NCI-H2227 (cell line): ENCODE results near the gene FGFR2.
"Not testable (repeated sequence)": the region's sequence is repeated elsewhere in the genome, so short reads cannot be mapped to it uniquely, and the experiment has no call there.

ENCODE experiments used
- DNase-seq: peaks from one replicate; lab custom pipeline; 2025; ENCODE audit not compliant: unreplicated experiment; lab: John Stamatoyannopoulos, UW

FGFR2 gene

DNA sequence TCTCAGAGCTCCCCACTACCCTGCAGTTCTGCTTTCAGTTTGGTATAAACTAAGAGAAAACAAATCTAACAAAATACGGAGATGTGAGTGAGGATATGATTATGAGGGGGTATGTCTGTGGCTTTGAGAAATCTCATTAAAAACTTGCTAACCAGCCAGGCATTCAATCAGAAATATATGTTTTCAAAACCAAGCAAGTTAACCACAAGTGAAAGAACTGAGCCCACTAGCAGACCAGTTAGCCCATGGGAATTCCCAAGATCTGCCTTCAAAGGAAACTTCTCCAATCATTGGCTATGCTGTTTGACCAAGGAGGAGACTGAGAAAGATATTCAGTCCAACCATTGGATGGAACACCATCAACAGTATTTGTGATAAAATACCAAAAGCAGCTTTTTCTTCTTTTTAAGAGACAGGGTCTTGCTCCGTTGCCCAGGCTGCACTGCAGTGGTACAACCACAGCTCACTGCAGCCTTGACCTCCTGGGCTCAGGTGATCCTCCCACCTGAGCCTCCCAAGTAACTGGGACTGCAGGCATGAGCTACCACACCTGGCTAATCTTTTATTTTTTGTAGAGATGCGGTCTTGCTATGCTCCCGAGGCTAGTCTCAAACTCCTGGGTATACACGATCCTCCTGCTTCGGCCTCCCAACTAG is 41.2 kb downstream of the FGFR2 start:
- no peak for DNase-seq

DNA sequence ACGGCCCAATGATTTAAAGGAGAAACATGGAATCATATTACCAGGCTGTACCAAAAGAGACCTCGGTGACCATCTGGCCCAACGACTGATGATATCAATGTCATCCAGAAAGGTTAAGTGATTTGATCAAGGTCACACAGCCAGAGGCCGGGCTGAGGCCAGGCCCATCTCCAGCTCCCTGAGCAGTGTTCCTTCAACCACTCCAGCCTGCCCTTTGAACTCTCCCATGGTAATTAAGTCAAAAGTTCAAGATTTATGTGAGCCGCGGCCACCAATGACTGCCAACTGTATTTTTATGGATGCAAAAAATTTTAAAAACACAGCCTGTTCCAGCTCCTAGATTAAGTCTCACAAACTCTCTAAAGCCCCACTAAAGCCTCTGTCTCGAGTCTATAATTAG is 41.8 kb downstream of the FGFR2 start:
- no peak for DNase-seq

DNA sequence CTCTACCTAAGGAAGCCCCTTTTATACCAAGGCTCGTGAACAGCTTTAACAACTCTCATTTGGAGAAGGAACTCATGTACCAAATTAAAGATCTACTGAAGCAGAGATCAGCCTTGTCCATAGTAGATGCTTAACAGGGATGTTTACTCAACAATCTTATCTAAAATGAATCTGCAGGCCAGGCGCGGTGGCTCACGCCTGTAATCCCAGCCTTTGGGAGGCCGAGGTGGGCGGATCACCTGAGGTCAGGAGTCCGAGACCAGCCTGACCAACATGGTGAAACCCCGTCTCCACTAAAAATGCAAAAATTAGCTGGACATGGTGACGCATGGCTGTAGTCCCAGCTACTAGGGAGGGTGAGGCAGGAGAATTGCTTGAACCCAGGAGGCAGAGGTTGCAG is 43.3 kb downstream of the FGFR2 start:
- not testable (repeated sequence) for DNase-seq

- DNase-seq = no peak
Measured at GRCh38 chr10:121553511-121554264, 44.6 kb downstream of the FGFR2 start.

DNA sequence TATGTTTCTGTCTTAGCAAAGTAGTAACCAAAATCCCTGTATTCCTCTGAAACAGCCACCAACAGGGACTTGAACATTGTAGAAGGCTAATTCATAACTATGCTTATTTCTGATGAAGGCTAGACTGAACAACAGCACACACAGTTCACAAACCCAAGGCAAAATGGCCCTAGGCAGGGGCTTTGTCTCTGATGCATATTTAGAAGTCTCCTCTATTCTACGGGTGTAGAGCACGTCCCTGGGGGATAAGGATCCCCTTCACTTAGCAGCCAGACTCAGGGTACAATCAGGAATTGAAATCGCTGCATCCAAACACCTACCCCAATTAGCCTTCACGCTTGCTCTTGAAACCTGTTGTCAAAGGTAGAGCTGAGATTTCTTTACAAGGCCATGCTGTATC is 45.5 kb downstream of the FGFR2 start:
- no peak for DNase-seq

DNA sequence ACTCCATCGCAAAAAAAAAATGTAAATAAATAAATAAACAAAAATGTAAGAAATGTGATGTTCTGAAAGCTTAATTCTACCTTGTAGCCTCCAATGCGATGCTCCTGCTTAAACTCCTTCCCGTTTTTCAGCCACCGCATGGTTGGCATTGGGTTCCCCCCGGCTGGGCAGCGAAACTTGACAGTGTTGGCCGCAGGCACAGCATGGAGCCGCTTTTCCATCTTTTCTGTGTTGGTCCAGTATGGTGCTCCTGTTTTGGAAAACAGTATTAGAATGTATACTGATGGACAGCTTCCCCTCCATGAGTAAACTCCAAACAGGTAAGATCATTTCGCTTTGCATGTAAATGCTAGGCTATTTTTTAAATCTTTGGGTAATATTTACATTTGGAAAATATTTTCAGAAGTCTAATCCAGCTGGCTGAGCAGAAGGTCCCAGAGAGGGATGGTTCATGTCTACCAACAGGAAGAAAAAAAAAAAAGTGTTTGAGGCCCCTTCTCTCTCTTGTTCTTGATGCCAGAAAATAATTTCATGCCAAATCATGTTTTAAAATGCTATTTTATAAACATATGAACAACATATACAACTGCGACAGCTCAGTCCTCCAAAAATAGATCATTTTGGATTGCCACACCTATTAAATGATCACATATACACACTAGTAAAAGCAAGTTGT is 46.9 kb downstream of the FGFR2 start:
- DNase-seq = no peak

DNA sequence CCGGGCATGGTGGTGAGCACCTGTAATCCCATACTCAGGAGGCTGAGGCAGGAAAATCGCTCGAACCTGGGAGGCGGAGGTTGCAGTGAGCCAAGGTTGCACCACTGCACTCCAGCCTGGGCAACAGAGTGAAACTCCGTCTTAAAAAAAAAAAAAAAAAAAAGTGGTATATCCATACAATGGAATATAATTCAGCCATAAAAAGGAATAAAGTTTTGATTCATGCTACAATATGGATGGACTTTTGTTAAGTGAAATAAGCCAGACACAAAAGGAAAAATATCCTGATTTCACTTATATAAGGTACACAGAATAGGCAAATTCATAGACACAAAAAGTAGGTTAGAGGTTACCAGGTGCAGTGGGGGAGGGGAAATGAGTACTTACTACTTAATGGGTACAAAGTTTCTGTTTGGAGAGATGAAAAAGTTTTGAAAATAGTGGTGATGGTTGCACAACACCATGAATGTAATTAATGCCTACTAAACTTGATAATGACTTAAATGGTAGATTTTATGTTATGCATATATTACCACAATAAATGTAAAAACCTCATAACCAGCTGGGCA is 53.9 kb downstream of the FGFR2 start:
- no peak for DNase-seq

- DNase-seq = no peak
Measured at GRCh38 chr10:121543545-121543944, 54.7 kb downstream of the FGFR2 start.

DNA sequence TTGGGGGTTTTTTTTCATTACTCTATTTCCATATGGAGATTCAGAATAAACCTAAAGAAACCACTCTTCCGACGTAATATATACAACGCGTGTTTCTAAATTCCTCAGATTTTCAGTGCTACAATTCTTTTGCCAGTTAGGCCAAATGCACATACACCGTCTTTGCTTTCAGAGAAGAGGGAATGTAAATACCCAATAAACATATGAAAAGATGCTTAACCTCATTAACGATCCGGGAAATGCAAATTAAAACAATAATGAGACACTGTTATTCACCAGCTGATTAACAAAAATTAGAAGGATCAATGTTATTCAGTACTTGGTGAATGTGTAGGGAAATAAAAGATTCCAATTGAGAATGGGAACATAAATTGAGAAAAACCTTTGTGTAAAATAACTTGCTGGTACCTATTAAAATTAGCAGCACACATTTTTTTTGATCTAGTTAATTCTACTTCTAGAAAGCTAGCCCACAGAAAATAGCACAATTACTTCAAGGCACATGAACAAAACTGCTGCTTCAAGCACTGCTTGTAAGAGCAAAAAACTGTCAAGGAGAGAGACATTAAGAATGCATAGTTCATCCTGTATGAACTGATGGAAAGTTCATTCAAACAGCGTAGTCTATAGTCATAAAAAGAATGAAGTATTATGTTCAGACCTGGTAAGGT is 56.7 kb downstream of the FGFR2 start:
- no peak for DNase-seq

DNA sequence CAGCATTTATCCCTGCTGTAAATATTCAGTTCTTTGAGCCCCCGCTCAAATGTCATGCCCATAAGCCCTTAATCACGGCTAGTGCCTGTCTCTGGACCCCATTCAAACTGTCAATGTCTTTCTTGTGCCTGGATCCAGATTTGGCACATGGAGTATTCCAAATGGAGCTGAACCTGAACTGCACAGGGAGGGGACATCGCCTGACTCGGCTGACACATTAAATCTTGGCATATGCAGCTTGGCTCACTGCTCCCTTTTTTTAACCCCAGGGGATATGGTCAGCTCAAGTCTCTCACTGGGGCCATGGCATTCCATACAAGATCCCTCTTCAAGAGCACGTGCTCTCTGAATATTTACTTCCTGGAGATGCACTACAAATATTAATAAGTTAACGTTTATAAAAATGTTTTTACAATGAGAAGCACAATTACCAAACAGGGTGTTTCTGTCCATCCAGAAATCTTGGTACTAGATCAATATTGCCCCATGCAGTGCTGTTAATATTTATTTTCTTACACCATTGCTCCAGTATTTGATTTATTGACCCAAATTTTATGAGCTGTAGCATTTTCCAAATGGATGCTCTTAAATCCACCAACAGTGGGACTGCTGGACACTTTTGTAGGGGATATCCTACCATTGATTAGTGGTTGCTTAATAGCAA is 57.4 kb downstream of the FGFR2 start:
- no peak for DNase-seq

- DNase-seq = peak; percentile 26
Measured at GRCh38 chr10:121539786-121540185, 58.5 kb downstream of the FGFR2 start.

DNA sequence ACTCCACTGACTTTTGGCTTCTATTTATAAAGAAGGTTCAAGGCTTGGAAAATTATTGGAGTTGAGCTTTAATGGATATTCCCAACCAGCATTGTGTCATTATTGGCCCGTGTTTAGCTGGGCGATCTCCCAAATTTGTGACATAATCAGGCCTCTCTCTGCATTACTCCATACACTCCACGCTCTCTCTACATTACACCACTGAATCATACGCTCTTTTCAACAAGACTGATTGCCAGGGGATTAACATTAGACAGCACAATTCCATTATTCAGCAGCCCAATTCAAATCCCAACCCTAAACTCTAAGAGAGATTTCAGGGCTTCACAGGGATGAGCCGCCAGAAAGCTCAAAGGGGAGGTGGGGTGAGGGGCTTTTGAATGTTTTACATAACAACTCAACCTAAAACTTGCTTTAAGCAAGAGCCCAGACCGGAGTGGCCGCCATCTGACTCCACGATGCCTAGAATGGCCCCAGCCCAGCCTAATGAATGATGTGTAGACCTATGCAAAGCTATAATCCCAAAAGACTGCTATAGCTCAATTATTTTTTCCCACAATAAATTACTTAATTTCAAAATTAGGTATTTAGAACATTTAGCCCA is 61.8 kb downstream of the FGFR2 start:
- DNase-seq = no peak

- DNase-seq = no peak
Measured at GRCh38 chr10:121535381-121535780, 62.9 kb downstream of the FGFR2 start.

DNA sequence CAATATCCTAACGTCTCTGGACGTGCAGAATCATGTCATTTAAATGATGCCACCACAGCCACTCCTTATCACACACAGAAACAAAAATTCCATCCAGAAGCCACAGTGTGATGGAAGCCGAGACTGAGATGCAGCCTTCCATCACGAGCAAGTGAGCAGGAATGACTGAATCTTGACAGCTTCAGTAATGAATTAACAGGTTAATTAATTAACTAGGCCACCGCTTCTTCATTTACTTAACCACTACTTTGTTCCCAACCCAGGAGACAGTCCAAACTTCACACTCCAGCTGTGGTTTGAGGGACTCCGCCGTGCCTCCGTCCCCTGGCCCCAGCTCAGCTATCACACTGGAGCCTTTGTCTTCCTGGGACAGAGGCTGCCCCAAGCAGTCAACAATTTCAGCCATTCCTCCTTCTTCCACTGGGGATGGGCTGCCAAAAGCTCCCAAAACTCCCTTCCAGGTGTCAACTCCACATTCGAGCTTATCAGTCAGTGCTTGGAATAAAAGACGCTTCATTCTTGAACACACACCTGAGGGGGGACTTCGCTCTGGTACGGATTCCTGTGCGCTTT is 65.9 kb downstream of the FGFR2 start:
- DNase-seq = no peak

DNA sequence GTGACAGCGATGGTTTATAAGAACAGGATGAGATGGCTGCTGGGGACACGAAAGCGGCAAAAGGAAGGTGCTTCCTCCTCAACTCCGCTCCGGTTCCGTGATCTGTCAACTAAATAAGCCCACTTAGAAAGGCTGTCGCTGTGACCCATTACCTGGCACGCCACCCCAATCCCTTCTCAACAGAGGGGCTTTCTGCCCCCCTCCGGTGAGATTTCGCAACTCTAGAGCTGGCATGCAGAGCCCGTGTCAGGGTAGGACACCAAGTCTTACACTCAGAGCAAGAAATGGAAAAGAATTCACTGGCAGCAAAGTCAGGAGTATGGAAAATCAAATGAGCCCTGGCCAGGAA is 66.4 kb downstream of the FGFR2 start:
- no peak for DNase-seq

- DNase-seq = no peak
Measured at GRCh38 chr10:121531076-121531829, 67.0 kb downstream of the FGFR2 start.

DNA sequence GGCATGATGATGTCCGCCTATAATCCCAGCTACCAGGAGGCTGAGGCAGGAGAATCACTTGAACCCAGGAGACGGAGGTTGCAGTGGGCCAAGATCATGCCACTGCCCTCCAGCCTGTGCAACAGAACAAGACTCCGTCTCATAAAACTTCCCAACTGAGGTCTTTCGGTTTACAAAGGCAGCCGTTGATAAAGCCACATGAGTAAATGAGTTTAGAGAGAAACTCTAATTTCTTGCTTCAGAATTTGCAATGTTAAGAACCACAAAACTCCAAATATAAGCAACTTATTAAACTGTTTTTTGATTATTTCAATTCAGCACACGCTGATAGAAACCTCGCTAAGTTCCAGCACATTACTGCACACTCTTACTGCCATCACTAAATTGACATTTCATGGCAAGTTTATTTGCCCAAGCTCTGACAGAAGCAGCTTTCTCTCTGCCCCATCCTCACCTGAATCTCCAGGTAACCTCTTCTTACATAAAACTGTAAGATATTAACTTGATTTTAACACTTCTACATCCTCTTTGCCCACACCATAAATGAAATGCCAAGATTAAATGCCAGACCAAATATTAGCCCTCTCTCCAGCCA is 67.7 kb downstream of the FGFR2 start:
- no peak for DNase-seq

GRCh38 chr10:121527690-121528089 is 70.6 kb downstream of the FGFR2 start:
- peak; percentile 10 for DNase-seq

- peak; percentile 33 for DNase-seq
Measured at GRCh38 chr10:121526801-121527221, 71.4 kb downstream of the FGFR2 start.
